GM23338 (cell line): ENCODE data around the gene TLE1. TPM values are rescaled to one million over a fixed set of nuclear protein-coding genes. Genes with fewer than 3 reads are reported as not detected.
A peak's percentile ranks its signal among the peaks of the same experiment; 100 is the strongest.

Experiments
- ATAC-seq: fragments of 200-7000 bp; cut with Tn5 transposase; 3 replicates; pipeline ENCODE4 v1.9.1; 2020
- DNase-seq: peaks from one replicate; pipeline ENCODE4 v3.0.0-alpha.2; 2015; ENCODE audit warnings: low spot score
- H2AFZ ChIP-seq: fragments of 200-600 bp; sonication (generic); 2 replicates; pipeline ENCODE4 v1.8.0; 2016; ENCODE audit warnings: antibody characterized with exemption, mild to moderate bottlenecking, moderate library complexity
- H3F3A ChIP-seq: fragments of 200-600 bp; sonication (generic); replicated peaks from 2 replicates; pipeline ENCODE4 v1.8.0; 2017; ENCODE audit warnings: antibody characterized with exemption, mixed run types, low read depth
- H3K27ac ChIP-seq: fragments of 200-600 bp; sonication (generic); 2 replicates; pipeline ENCODE4 v1.6.1; 2016; ENCODE audit warnings: low read depth
- H3K27me3 ChIP-seq: fragments of 200-600 bp; sonication (generic); 2 replicates; pipeline ENCODE4 v1.8.0; 2016; ENCODE audit warnings: mild to moderate bottlenecking, mixed run types, moderate library complexity; ENCODE audit not compliant: insufficient read depth
- H3K36me3 ChIP-seq: fragments of 200-600 bp; sonication (generic); 2 replicates; pipeline ENCODE4 v1.8.0; 2016; ENCODE audit warnings: mild to moderate bottlenecking; ENCODE audit not compliant: insufficient read depth
- H3K4me1 ChIP-seq: fragments of 200-600 bp; sonication (generic); 2 replicates; pipeline ENCODE4 v1.8.0; 2016; ENCODE audit warnings: mild to moderate bottlenecking, moderate library complexity; ENCODE audit not compliant: insufficient read depth
- H3K4me2 ChIP-seq: fragments of 200-600 bp; sonication (generic); 2 replicates; pipeline ENCODE4 v1.7.1; 2017; ENCODE audit warnings: mixed run types
- H3K4me3 ChIP-seq: fragments of 200-600 bp; sonication (generic); 2 replicates; pipeline ENCODE4 v1.6.1; 2016; ENCODE audit warnings: mixed run types
- H3K79me2 ChIP-seq: fragments of 200-600 bp; sonication (generic); replicated peaks from 2 replicates; pipeline ENCODE4 v1.8.0; 2017; ENCODE audit warnings: mild to moderate bottlenecking; ENCODE audit not compliant: insufficient read depth
- H3K9me2 ChIP-seq: fragments of 200-600 bp; sonication (generic); 2 replicates; pipeline ENCODE4 v1.8.0; 2017; ENCODE audit not compliant: insufficient read depth
- H4K20me1 ChIP-seq: fragments of 200-600 bp; sonication (generic); replicated peaks from 2 replicates; pipeline ENCODE4 v1.8.0; 2017; ENCODE audit warnings: mild to moderate bottlenecking; ENCODE audit not compliant: insufficient read depth
- H3K27ac Mint-ChIP-seq: 2 replicates; pipeline ENCODE4 v1.8.0; 2020; ENCODE audit warnings: inconsistent platforms, mild to moderate bottlenecking, moderate library complexity, mixed read lengths
- H3K27me3 Mint-ChIP-seq: 3 replicates; pipeline ENCODE4 v1.8.0; 2022; ENCODE audit warnings: low read depth, mild to moderate bottlenecking, moderate library complexity, mixed read lengths, inconsistent platforms; ENCODE audit not compliant: insufficient read depth, poor library complexity
- H3K36me3 Mint-ChIP-seq: 3 replicates; pipeline ENCODE4 v1.8.0; 2021; ENCODE audit warnings: low read depth, mild to moderate bottlenecking, inconsistent platforms, moderate library complexity, mixed read lengths
- H3K4me1 Mint-ChIP-seq: 3 replicates; pipeline ENCODE4 v1.8.0; 2020; ENCODE audit warnings: mild to moderate bottlenecking, inconsistent platforms, mixed read lengths
- H3K4me3 Mint-ChIP-seq: 3 replicates; pipeline ENCODE4 v1.8.0; 2021; ENCODE audit warnings: moderate library complexity, mild to moderate bottlenecking, inconsistent platforms, mixed read lengths
- H3K9me3 Mint-ChIP-seq: 3 replicates; pipeline ENCODE4 v1.8.0; 2020; ENCODE audit warnings: moderate library complexity, mild to moderate bottlenecking, inconsistent platforms, mixed read lengths
- NANOG ChIP-seq: IDR thresholded peaks from 2 replicates; pipeline ENCODE4 v1.6.1; 2016; ENCODE audit warnings: antibody characterized with exemption, borderline replicate concordance
- STAT1 ChIP-seq: IDR thresholded peaks from one replicate; pipeline ENCODE4 v1.6.1; 2016; ENCODE audit warnings: antibody characterized with exemption; ENCODE audit not compliant: unreplicated experiment
- ZNF114 ChIP-seq: fragments of 250-450 bp; sonication (Bioruptor Pico); IDR thresholded peaks from 2 replicates; pipeline ENCODE4 v1.5.0; 2020; ENCODE audit warnings: mild to moderate bottlenecking, moderate library complexity
- ZNF331 ChIP-seq: fragments of 250-450 bp; sonication (Bioruptor Pico); IDR thresholded peaks from 2 replicates; pipeline ENCODE4 v1.5.0; 2020; ENCODE audit warnings: low read depth, mild to moderate bottlenecking, moderate library complexity
- polyA plus RNA-seq: library from polyadenylated mRNA; unstranded; fragments of >200 nt; fragmentation: Nextera tagmentation; extraction: Ambion mirVana; gene quantifications from 2 replicates; pipeline ENCODE4 v1.2.1, GENCODE V29; 2016
- total RNA-seq: library from RNA; depleted of rRNA; stranded (reverse); fragments of >200 nt; shearing (Covaris generic); gene quantifications from 2 replicates; pipeline ENCODE4 v1.2.3, GENCODE V29; 2014
- TF ChIP-seq, protein P1 (sequence below), 2 experiments: fragments of 200-600 bp in 1 of 2; sonication (generic) in 1 of 2; conservative IDR thresholded peaks; 2 replicates each; pipeline versions ENCODE4 v1.5.1 to v1.6.1; 2016 to 2017; ENCODE audit warnings: antibody characterized with exemption in 2 of 2, low read depth in 2 of 2, mild to moderate bottlenecking in 2 of 2, moderate library complexity in 1 of 2

The TLE1 gene
- total and polyA plus RNA-seq, 2 experiments from 2014 or later, result 58.1 to 132 TPM

DNA sequence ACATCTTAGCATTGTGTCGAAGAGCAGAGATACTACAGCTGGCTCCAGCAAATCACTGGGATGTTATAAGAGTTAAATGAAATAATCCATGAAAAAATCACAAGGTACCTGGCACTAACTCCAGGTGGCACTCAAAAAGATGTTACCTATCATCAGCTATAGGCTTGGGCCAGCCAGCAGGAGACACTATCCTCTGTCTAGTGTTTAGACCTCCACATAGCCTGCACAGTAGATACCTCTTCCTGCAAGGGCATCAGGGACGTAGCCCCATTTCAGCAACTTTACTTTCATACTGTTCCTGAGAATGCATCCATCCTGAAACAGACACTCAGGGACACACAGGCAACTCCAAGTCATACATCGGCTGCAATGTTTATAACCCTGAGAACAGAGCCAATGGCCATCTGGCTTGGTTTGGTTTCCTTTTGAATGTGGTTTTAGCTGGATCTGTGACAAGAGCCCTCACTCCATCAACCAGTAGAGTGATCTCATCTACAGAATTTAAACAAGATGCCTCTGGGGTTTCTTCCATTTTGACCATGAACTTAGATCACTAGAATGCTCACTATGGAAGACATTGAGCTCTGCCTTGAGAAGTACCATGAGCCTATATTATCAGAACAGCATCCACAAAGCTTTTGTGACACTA is 69.9 kb downstream of the TLE1 start:
- H3K9me3 Mint-ChIP-seq, result no peaks in the 10 kb centered on the region
- H3K27me3 Mint-ChIP-seq, result peaks cover 3% of the 10 kb centered on the region
- DNase-seq (no peak), ATAC-seq (no peak)
- no peak overlapping the region for H3K4me3 Mint-ChIP-seq
- TF ChIP-seq ZNF114, result no peak
- TF ChIP-seq, protein P1, sequence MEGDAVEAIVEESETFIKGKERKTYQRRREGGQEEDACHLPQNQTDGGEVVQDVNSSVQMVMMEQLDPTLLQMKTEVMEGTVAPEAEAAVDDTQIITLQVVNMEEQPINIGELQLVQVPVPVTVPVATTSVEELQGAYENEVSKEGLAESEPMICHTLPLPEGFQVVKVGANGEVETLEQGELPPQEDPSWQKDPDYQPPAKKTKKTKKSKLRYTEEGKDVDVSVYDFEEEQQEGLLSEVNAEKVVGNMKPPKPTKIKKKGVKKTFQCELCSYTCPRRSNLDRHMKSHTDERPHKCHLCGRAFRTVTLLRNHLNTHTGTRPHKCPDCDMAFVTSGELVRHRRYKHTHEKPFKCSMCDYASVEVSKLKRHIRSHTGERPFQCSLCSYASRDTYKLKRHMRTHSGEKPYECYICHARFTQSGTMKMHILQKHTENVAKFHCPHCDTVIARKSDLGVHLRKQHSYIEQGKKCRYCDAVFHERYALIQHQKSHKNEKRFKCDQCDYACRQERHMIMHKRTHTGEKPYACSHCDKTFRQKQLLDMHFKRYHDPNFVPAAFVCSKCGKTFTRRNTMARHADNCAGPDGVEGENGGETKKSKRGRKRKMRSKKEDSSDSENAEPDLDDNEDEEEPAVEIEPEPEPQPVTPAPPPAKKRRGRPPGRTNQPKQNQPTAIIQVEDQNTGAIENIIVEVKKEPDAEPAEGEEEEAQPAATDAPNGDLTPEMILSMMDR (conservative IDR thresholded peaks at IDR 0.05; ENCODE audit: low read depth in 2 of 2), result peak in 1 of 2 experiments; percentile 13; a peak in 1 of 4 replicates
- Histone ChIP-seq H3K79me2 (peaks cover 48% of the 10 kb centered on the region), H3K36me3 (peaks cover 39% of the 10 kb centered on the region; the same call in 1 of the 2 replicates), H3F3A (no peaks in the 10 kb centered on the region), H2AFZ (no peak overlapping the region), H3K4me2 (no peak overlapping the region), H3K4me3 (no peak overlapping the region), H3K27ac (peak overlapping the region; percentile 21; the same call in 1 of the 2 replicates), H3K9me2 (no peaks in the 10 kb centered on the region), H4K20me1 (peaks cover 49% of the 10 kb centered on the region), H3K4me1 (peaks cover 32% of the 10 kb centered on the region), H3K27me3 (no peaks in the 10 kb centered on the region)
- H3K4me1 Mint-ChIP-seq, result peaks cover 40% of the 10 kb centered on the region
- peak overlapping the region; percentile 73 for H3K27ac Mint-ChIP-seq
- H3K36me3 Mint-ChIP-seq, result peaks cover 64% of the 10 kb centered on the region

GRCh38 chr9:81618923-81619322 is 70.4 kb downstream of the TLE1 start:
- no peak overlapping the region for H3K4me3 ChIP-seq
- H4K20me1 ChIP-seq, result peaks cover 46% of the 10 kb centered on the region
- DNase-seq (no peak), ATAC-seq (no peak)
- peaks cover 43% of the 10 kb centered on the region for H3K79me2 ChIP-seq
- H3K27me3 Mint-ChIP-seq, result peaks cover 3% of the 10 kb centered on the region
- H3F3A ChIP-seq, result no peaks in the 10 kb centered on the region
- peaks cover 39% of the 10 kb centered on the region; the same call in 1 of the 2 replicates for H3K36me3 ChIP-seq
- H3K27me3 ChIP-seq, result no peaks in the 10 kb centered on the region
- H2AFZ ChIP-seq, result no peak overlapping the region
- peaks cover 29% of the 10 kb centered on the region for H3K4me1 ChIP-seq
- H3K27ac ChIP-seq, result no peak overlapping the region
- peaks cover 70% of the 10 kb centered on the region for H3K36me3 Mint-ChIP-seq
- peaks cover 36% of the 10 kb centered on the region for H3K4me1 Mint-ChIP-seq
- no peaks in the 10 kb centered on the region for H3K9me2 ChIP-seq
- no peak overlapping the region for H3K4me3 Mint-ChIP-seq
- no peak overlapping the region for H3K4me2 ChIP-seq
- H3K27ac Mint-ChIP-seq, result 0 out of 2 replicates have a peak overlapping the region, but pooled peaks have one; percentile 6
- TF ChIP-seq ZNF331 (no peak), STAT1 (no peak)
- no peaks in the 10 kb centered on the region for H3K9me3 Mint-ChIP-seq

DNA sequence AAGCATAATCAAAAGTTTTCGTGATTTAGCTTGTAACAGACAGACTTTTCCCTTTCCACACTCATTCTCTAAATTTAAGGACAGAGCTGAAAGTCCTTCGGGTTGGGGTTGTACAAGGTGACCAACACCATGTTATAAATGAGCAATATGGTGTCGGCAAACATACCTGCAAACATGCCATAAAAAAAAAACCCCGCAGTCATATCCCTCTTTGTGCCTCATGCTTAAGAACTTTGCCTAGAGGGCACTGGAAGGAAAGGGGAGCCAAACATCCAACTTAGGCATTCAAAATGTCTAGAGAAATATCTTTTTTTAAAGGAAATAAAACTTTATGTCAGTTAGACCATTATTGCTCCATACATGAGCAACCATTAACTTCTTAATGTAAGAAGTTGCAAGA is 73.2 kb downstream of the TLE1 start:
- TF ChIP-seq ZNF114 (no peak), NANOG (no peak)
- peaks cover 52% of the 10 kb centered on the region; the same call in 1 of the 2 replicates for H3K36me3 ChIP-seq
- no peaks in the 10 kb centered on the region for H3F3A ChIP-seq
- H3K27ac ChIP-seq, result no peak overlapping the region
- Mint-ChIP-seq H3K4me1 (peaks cover 12% of the 10 kb centered on the region; the same call in 2 of the 3 replicates), H3K27me3 (peaks cover 3% of the 10 kb centered on the region), H3K27ac (no peak overlapping the region), H3K36me3 (peaks cover 91% of the 10 kb centered on the region), H3K9me3 (no peaks in the 10 kb centered on the region), H3K4me3 (no peak overlapping the region)
- DNase-seq, result no peak
- no peak overlapping the region for H3K4me3 ChIP-seq
- no peak overlapping the region for H2AFZ ChIP-seq
- H4K20me1 ChIP-seq, result peaks cover 34% of the 10 kb centered on the region
- ATAC-seq, result no peak
- no peak overlapping the region for H3K4me2 ChIP-seq
- H3K79me2 ChIP-seq, result peaks cover 38% of the 10 kb centered on the region
- H3K9me2 ChIP-seq, result no peaks in the 10 kb centered on the region
- no peaks in the 10 kb centered on the region for H3K27me3 ChIP-seq
- peaks cover 2% of the 10 kb centered on the region; the same call in 1 of the 2 replicates for H3K4me1 ChIP-seq
